CD8-positive, alpha-beta memory T cell (primary cell): ENCODE measurements around the gene MTA1. TPM values are rescaled to one million over a fixed set of nuclear protein-coding genes. Genes with fewer than 3 reads are reported as not detected.

Experiments
- CTCF ChIA-PET: fragments of 350-600 bp; sonication (Branson Sonifier 250); formaldehyde crosslinking; loops from one replicate; lab custom pipeline; 2021; ENCODE audit warnings: antibody characterized with exemption; lab: Charles Lee
- POLR2A ChIA-PET: fragments of 350-600 bp; sonication (Branson Sonifier 250); formaldehyde crosslinking; loops from one replicate; lab custom pipeline; 2021; ENCODE audit warnings: antibody characterized with exemption; lab: Charles Lee
- DNase-seq, 5 donors: peaks; one replicate each; pipeline versions ENCODE4 v3.0.0 to v3.0.0-alpha.2; 2020 to 2022; ENCODE audit warnings: mixed read lengths in 1 of 5
- H3K27ac ChIP-seq: one replicate; pipeline ENCODE4 v1.7.0; 2013; ENCODE audit warnings: low read depth, mild to moderate bottlenecking, low read length, moderate library complexity
- H3K27me3 ChIP-seq: 2 replicates; pipeline ENCODE4 v1.7.0; 2013; ENCODE audit warnings: low read length, mild to moderate bottlenecking; ENCODE audit not compliant: insufficient read depth, poor library complexity, severe bottlenecking
- H3K36me3 ChIP-seq: 2 replicates; pipeline ENCODE4 v1.7.0; 2013; ENCODE audit warnings: mild to moderate bottlenecking, low read length, moderate library complexity; ENCODE audit not compliant: insufficient read depth
- H3K4me1 ChIP-seq: 2 replicates; pipeline ENCODE4 v1.7.0; 2013; ENCODE audit warnings: mild to moderate bottlenecking, low read length, moderate library complexity; ENCODE audit not compliant: insufficient read depth
- H3K4me3 ChIP-seq: 2 replicates; pipeline ENCODE4 v1.7.0; 2013; ENCODE audit warnings: mild to moderate bottlenecking, low read length
- H3K9me3 ChIP-seq: 2 replicates; pipeline ENCODE4 v1.7.0; 2013; ENCODE audit warnings: mild to moderate bottlenecking, low read length
- H3K27ac Mint-ChIP-seq, 8 donors: one replicate each; pipeline ENCODE4 v1.8.0; 2020 to 2021; ENCODE audit warnings: mixed read lengths in 8 of 8, mild to moderate bottlenecking in 6 of 8, inconsistent platforms in 3 of 8, moderate library complexity in 3 of 8
- H3K27me3 Mint-ChIP-seq, 2 donors: one replicate each; pipeline ENCODE4 v1.8.0; 2020 to 2021; ENCODE audit warnings: mixed read lengths in 2 of 2, mild to moderate bottlenecking in 1 of 2, moderate library complexity in 1 of 2
- H3K36me3 Mint-ChIP-seq, 3 donors: one replicate each; pipeline ENCODE4 v1.8.0; 2020 to 2021; ENCODE audit warnings: mixed read lengths in 3 of 3, inconsistent platforms in 1 of 3, mild to moderate bottlenecking in 1 of 3
- H3K4me1 Mint-ChIP-seq, 3 donors: one replicate each; pipeline ENCODE4 v1.8.0; 2020 to 2021; ENCODE audit warnings: mixed read lengths in 3 of 3, inconsistent platforms in 1 of 3, mild to moderate bottlenecking in 1 of 3
- H3K4me3 Mint-ChIP-seq, 7 donors: one replicate each; pipeline ENCODE4 v1.8.0; 2020 to 2021; ENCODE audit warnings: mixed read lengths in 7 of 7, mild to moderate bottlenecking in 6 of 7, moderate library complexity in 4 of 7, inconsistent platforms in 2 of 7
- H3K9me3 Mint-ChIP-seq, 5 donors: one replicate each; pipeline ENCODE4 v1.8.0; 2020 to 2022; ENCODE audit warnings: mixed read lengths in 5 of 5, mild to moderate bottlenecking in 3 of 5, moderate library complexity in 2 of 5, inconsistent platforms in 1 of 5
- polyA plus RNA-seq: library from polyadenylated mRNA; unstranded; fragments of 300-500 nt; fragmentation: Illumina TruSeq; gene quantifications from one replicate; pipeline ENCODE4 v1.2.3, GENCODE V29; 2021
- total RNA-seq, 2 experiments: library from RNA; stranded (reverse); gene quantifications; one replicate each; pipeline ENCODE4 v1.2.3, GENCODE V29; 2021

Gene MTA1
- total and polyA plus RNA-seq, 3 experiments from 2014 or later = 6.1 to 129 (median 124) TPM

- H3K4me1 Mint-ChIP-seq = peaks cover 35 to 71% (median 51%) of the 10 kb centered on the region in 3 donors
- H3K4me3 ChIP-seq = no peak overlapping the region
- H3K27ac ChIP-seq = peak overlapping the region; percentile 100
- DNase-seq = peak in 1 of 5 donors; percentile 50
- H3K27me3 ChIP-seq = no peaks in the 10 kb centered on the region
- peaks cover 72% of the 10 kb centered on the region for H3K4me1 ChIP-seq
- H3K4me3 Mint-ChIP-seq = peak overlapping the region; percentile 78 to 94 (median 85)
- peak overlapping the region; percentile 99 to 100 (median 100) for H3K27ac Mint-ChIP-seq
- no peaks in the 10 kb centered on the region for H3K36me3 ChIP-seq
- CTCF ChIA-PET = interaction anchor here (1.0 to 3.1 kb wide), 10 partner anchors 9 to 182 kb away, joined by 3 to 135 read pairs (median 6); partner anchors contain the start of genes BRF1 and TEDC1
- POLR2A ChIA-PET = interaction anchor here (2.4 kb wide), 1 partner anchor 8 kb away, joined by 66 read pairs; the partner anchor contains the start of gene TEDC1
- no peaks in the 10 kb centered on the region for H3K9me3 ChIP-seq
- H3K27me3 Mint-ChIP-seq = peaks cover 0 to 9% of the 10 kb centered on the region in 2 donors
- no peaks in the 10 kb centered on the region for H3K9me3 Mint-ChIP-seq
- H3K36me3 Mint-ChIP-seq = peaks cover 0 to 1% (median 0%) of the 10 kb centered on the region in 3 donors
These were observed 63.0 kb downstream of the MTA1 start for GRCh38 chr14:105482486-105483110.

GRCh38 chr14:105483300-105484068, 63.9 kb downstream of the MTA1 start:
- H3K9me3 Mint-ChIP-seq = no peaks in the 10 kb centered on the region
- H3K4me3 ChIP-seq = no peak overlapping the region
- H3K36me3 ChIP-seq = no peaks in the 10 kb centered on the region
- peak overlapping the region; percentile 76 to 100 (median 100) for H3K27ac Mint-ChIP-seq
- H3K27me3 Mint-ChIP-seq = peaks cover 0 to 9% of the 10 kb centered on the region in 2 donors
- no peak overlapping the region for H3K4me3 Mint-ChIP-seq
- peaks cover 36 to 78% (median 50%) of the 10 kb centered on the region in 3 donors for H3K4me1 Mint-ChIP-seq
- CTCF ChIA-PET = interaction anchor here (1.1 to 1.8 kb wide), 2 partner anchors 113 to 132 kb away, joined by 4 to 7 read pairs; no protein-coding TSS in a partner anchor
- H3K4me1 ChIP-seq = peaks cover 79% of the 10 kb centered on the region
- no peaks in the 10 kb centered on the region for H3K9me3 ChIP-seq
- H3K27ac ChIP-seq = peak overlapping the region; percentile 100
- H3K36me3 Mint-ChIP-seq = peaks cover 0 to 7% (median 0%) of the 10 kb centered on the region in 3 donors
- POLR2A ChIA-PET = no interaction called here
- DNase-seq = peak in 1 of 5 donors; percentile 50
- H3K27me3 ChIP-seq = no peaks in the 10 kb centered on the region

GRCh38 chr14:105484069-105484996, 64.7 kb downstream of the MTA1 start:
- Histone ChIP-seq H3K4me1 (peaks cover 88% of the 10 kb centered on the region), H3K9me3 (no peaks in the 10 kb centered on the region), H3K27me3 (no peaks in the 10 kb centered on the region), H3K27ac (peak overlapping the region; percentile 97), H3K4me3 (no peak overlapping the region), H3K36me3 (no peaks in the 10 kb centered on the region)
- peak; percentile 45 to 91 (median 67) for DNase-seq
- no peaks in the 10 kb centered on the region for H3K9me3 Mint-ChIP-seq
- H3K4me1 Mint-ChIP-seq = peaks cover 40 to 85% (median 50%) of the 10 kb centered on the region in 3 donors
- H3K27ac Mint-ChIP-seq = peak overlapping the region; percentile 91 to 100 (median 98)
- ChIA-PET POLR2A (no interaction called here), CTCF (no interaction called here)
- H3K4me3 Mint-ChIP-seq = peak overlapping the region; percentile 0 to 84 (median 65)
- H3K27me3 Mint-ChIP-seq = peaks cover 0 to 9% of the 10 kb centered on the region in 2 donors
- peaks cover 0 to 11% (median 0%) of the 10 kb centered on the region in 3 donors for H3K36me3 Mint-ChIP-seq

- Histone ChIP-seq H3K27me3 (no peaks in the 10 kb centered on the region), H3K4me1 (peaks cover 86% of the 10 kb centered on the region), H3K4me3 (no peak overlapping the region), H3K9me3 (no peaks in the 10 kb centered on the region), H3K36me3 (no peaks in the 10 kb centered on the region), H3K27ac (peak overlapping the region; percentile 97)
- Mint-ChIP-seq H3K36me3 (peaks cover 0 to 15% (median 0%) of the 10 kb centered on the region in 3 donors), H3K27ac (peak overlapping the region; percentile 91 to 100 (median 98)), H3K9me3 (no peaks in the 10 kb centered on the region), H3K27me3 (peaks cover 0 to 11% of the 10 kb centered on the region in 2 donors), H3K4me3 (peak overlapping the region in 4 of 7 donors; percentile 44 to 91 (median 78)), H3K4me1 (peaks cover 41 to 84% (median 48%) of the 10 kb centered on the region in 3 donors)
- ChIA-PET POLR2A (no interaction called here), CTCF (no interaction called here)
- DNase-seq = peak in 1 of 5 donors; percentile 50
These were observed 65.4 kb downstream of the MTA1 start for GRCh38 chr14:105484997-105485393.

DNA sequence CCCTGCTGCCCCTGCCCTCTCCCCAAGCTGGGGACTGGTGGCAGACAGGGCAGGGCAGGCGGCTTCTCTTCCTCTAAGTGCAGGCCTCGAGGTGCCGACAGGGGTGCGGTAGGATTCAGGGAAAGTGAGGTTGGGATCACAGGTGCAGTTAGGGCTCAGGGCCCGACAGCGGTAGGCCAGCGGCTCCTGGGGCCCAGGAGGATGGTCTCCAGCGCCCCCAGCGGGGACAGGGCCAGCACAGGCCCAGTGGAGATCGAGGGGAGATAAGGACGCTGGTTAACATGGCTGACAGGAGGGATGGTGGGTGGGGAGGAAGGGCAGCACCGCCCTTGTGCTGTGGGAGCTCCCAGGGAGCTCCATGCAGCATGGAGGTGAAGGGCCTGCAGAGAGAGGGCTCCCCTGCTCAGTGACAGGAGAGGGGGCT, 66.1 kb downstream of the MTA1 start:
- Histone ChIP-seq H3K36me3 (no peaks in the 10 kb centered on the region), H3K27ac (peak overlapping the region; percentile 97), H3K4me3 (no peak overlapping the region), H3K4me1 (peaks cover 78% of the 10 kb centered on the region), H3K9me3 (no peaks in the 10 kb centered on the region), H3K27me3 (no peaks in the 10 kb centered on the region)
- Mint-ChIP-seq H3K36me3 (peaks cover 0 to 15% (median 0%) of the 10 kb centered on the region in 3 donors), H3K4me1 (peaks cover 39 to 77% (median 40%) of the 10 kb centered on the region in 3 donors), H3K4me3 (peak overlapping the region; percentile 35 to 92 (median 84)), H3K9me3 (no peaks in the 10 kb centered on the region), H3K27me3 (peaks cover 0 to 8% of the 10 kb centered on the region in 2 donors), H3K27ac (peak overlapping the region; percentile 87 to 100 (median 98))
- CTCF ChIA-PET = interaction anchor here (0.8 kb wide), 1 partner anchor 18 kb away, joined by 3 read pairs; no protein-coding TSS in a partner anchor
- peak; percentile 50 to 76 (median 61) for DNase-seq
- POLR2A ChIA-PET = no interaction called here

GRCh38 chr14:105486163-105486973, 66.7 kb downstream of the MTA1 start, which contains the start of gene CRIP1:
Gene CRIP1 (plus strand): TSS chr14:105486886. CDS start chr14:105487260, 374 bp downstream.
- peak within 1 kb of the TSS; percentile 97 for H3K27ac ChIP-seq
- Mint-ChIP-seq H3K4me3 (peak within 1 kb of the TSS; percentile 87 to 94 (median 92)), H3K9me3 (no peaks in the 10 kb centered on the region), H3K27ac (peak within 1 kb of the TSS; percentile 91 to 100 (median 98)), H3K27me3 (peaks cover 0 to 8% of the 10 kb centered on the region in 2 donors), H3K4me1 (peaks cover 34 to 75% (median 38%) of the 10 kb centered on the region in 3 donors), H3K36me3 (peaks cover 0 to 15% (median 0%) of the 10 kb centered on the region in 3 donors)
- H3K27me3 ChIP-seq = no peaks in the 10 kb centered on the region
- peak within 1 kb of the TSS; percentile 82 for H3K4me3 ChIP-seq
- H3K36me3 ChIP-seq = no peaks in the 10 kb centered on the region
- ChIA-PET POLR2A (no interaction called here), CTCF (interaction anchor here (0.8 kb wide), 1 partner anchor 19 kb away, joined by 3 read pairs; no protein-coding TSS in a partner anchor)
- DNase-seq = no peak
- peaks cover 72% of the 10 kb centered on the region for H3K4me1 ChIP-seq
- H3K9me3 ChIP-seq = no peaks in the 10 kb centered on the region
